Transverse colon (tissue), 3 donors: ENCODE results near the gene PRR5.
"Not testable (repeated sequence)": the region's sequence is repeated elsewhere in the genome, so short reads cannot be mapped to it uniquely, and the experiment has no call there.

Source experiments
- POLR2A ChIP-seq: fragments of 450-650 bp; IDR thresholded peaks from one replicate; pipeline ENCODE4 v1.6.1; 2016; ENCODE audit warnings: antibody characterized with exemption, mild to moderate bottlenecking, moderate library complexity
- TF ChIP-seq, protein P1 (sequence below), 5 experiments: fragments of 200-600 bp in 3 of 5; fragments of 450-650 bp in 2 of 5; sonication (generic) in 3 of 5; IDR thresholded peaks; 1 replicate in 2 of 5; 2 replicates in 3 of 5; pipeline ENCODE4 v1.5.1; 2016 to 2017; ENCODE audit warnings: antibody characterized with exemption in 5 of 5, inconsistent platforms in 3 of 5, mild to moderate bottlenecking in 2 of 5, moderate library complexity in 1 of 5

DNA sequence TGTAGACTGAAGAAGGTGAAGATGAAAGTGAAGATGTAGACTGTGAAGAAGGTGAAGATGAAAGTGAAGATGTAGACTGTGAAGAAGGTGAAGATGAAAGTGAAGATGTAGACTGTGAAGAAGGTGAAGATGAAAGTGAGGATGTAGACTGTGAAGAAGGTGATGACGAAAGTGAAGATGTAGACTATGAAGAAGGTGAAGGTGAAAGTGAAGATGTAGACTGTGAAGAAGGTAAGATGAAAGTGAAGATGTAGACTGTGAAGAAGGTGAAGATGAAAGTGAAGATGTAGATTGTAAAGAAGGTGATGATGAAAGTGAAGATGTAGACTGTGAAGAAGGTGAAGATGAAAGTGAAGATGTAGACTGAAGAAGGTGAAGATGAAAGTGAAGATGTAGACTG, 49.1 kb upstream of the PRR5 start:
- TF ChIP-seq, protein P1, sequence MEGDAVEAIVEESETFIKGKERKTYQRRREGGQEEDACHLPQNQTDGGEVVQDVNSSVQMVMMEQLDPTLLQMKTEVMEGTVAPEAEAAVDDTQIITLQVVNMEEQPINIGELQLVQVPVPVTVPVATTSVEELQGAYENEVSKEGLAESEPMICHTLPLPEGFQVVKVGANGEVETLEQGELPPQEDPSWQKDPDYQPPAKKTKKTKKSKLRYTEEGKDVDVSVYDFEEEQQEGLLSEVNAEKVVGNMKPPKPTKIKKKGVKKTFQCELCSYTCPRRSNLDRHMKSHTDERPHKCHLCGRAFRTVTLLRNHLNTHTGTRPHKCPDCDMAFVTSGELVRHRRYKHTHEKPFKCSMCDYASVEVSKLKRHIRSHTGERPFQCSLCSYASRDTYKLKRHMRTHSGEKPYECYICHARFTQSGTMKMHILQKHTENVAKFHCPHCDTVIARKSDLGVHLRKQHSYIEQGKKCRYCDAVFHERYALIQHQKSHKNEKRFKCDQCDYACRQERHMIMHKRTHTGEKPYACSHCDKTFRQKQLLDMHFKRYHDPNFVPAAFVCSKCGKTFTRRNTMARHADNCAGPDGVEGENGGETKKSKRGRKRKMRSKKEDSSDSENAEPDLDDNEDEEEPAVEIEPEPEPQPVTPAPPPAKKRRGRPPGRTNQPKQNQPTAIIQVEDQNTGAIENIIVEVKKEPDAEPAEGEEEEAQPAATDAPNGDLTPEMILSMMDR (IDR thresholded peaks at IDR 0.05) = not testable (repeated sequence)
- TF ChIP-seq POLR2A = not testable (repeated sequence)
